Stimulated activated CD8-positive, alpha-beta memory T cell treated with anti-CD3 and anti-CD28 coated beads, Interleukin-12 subunit alpha, Interleukin-12 subunit beta, amount 100 ng/mL, for 24 hours (primary cell): ENCODE measurements around the gene P2RX7.

ENCODE experiments used
- DNase-seq: peaks from one replicate; pipeline ENCODE4 v3.0.0-alpha.2; 2020; ENCODE audit errors: extremely low read depth

P2RX7 gene

GRCh38 chr12:121132601-121133481, at the start of gene P2RX7:
Gene P2RX7 (plus strand): TSS chr12:121132876. CDS start chr12:121132971, 95 bp downstream.
- no peak for DNase-seq

- DNase-seq, result no peak
These were observed 48.4 kb upstream of the P2RX7 start for GRCh38 chr12:121084229-121084628.

- no peak for DNase-seq
These were observed 47.6 kb upstream of the P2RX7 start for GRCh38 chr12:121085069-121085468.

- no peak for DNase-seq
These were observed 46.9 kb upstream of the P2RX7 start for GRCh38 chr12:121085506-121086353.

- DNase-seq, result no peak
These were observed 45.8 kb upstream of the P2RX7 start for GRCh38 chr12:121086781-121087295.

GRCh38 chr12:121087467-121088194, 45.0 kb upstream of the P2RX7 start:
- no peak for DNase-seq

GRCh38 chr12:121088195-121088585, 44.5 kb upstream of the P2RX7 start:
- no peak for DNase-seq

GRCh38 chr12:121089031-121089812, 43.5 kb upstream of the P2RX7 start:
- no peak for DNase-seq

GRCh38 chr12:121089813-121090430, 42.8 kb upstream of the P2RX7 start:
- DNase-seq, result no peak

GRCh38 chr12:121090586-121091514, 41.8 kb upstream of the P2RX7 start:
- no peak for DNase-seq

GRCh38 chr12:121092034-121092433, 40.6 kb upstream of the P2RX7 start:
- DNase-seq, result no peak

- DNase-seq, result no peak
These were observed 39.2 kb upstream of the P2RX7 start for GRCh38 chr12:121093487-121093891.

- peak; percentile 28 for DNase-seq
These were observed 37.0 kb upstream of the P2RX7 start for GRCh38 chr12:121095544-121096198.

GRCh38 chr12:121096199-121096798, 36.4 kb upstream of the P2RX7 start:
- DNase-seq, result no peak

- DNase-seq, result no peak
These were observed 32.9 kb upstream of the P2RX7 start for GRCh38 chr12:121099779-121100178.

- no peak for DNase-seq
These were observed 30.4 kb upstream of the P2RX7 start for GRCh38 chr12:121102307-121102706.

GRCh38 chr12:121107681-121108080, 25.0 kb upstream of the P2RX7 start:
- no peak for DNase-seq

GRCh38 chr12:121108492-121108891, 24.2 kb upstream of the P2RX7 start:
- no peak for DNase-seq
